Lung (tissue), 12 donors: Measurements from ENCODE around the gene CCDC92. TPM values are rescaled to one million over a fixed set of nuclear protein-coding genes. Genes with fewer than 3 reads are reported as not detected.

Experiments used
- ATAC-seq: fragments of 200-7000 bp; cut with Tn5 transposase; one replicate; pipeline ENCODE4 v1.9.1; 2020; ENCODE audit warnings: moderate number of reproducible peaks; ENCODE audit not compliant: insufficient read depth, low FRiP score
- DNase-seq, 3 donors: peaks; one replicate each; pipeline ENCODE4 v3.0.0-alpha.2; 2013 to 2017
- H3K27ac ChIP-seq, 2 donors: one replicate each; pipeline ENCODE4 v1.5.1; 2013; ENCODE audit warnings: mild to moderate bottlenecking in 2 of 2, moderate library complexity in 2 of 2, control low read depth in 1 of 2, inconsistent platforms in 1 of 2, low read depth in 1 of 2, low read length in 1 of 2
- H3K27me3 ChIP-seq, 3 donors: one replicate each; pipeline ENCODE4 v1.5.1; 2013; ENCODE audit warnings: low read length in 2 of 3; ENCODE audit not compliant: control insufficient read depth in 3 of 3, insufficient read depth in 3 of 3
- H3K36me3 ChIP-seq, 4 donors: one replicate each; pipeline ENCODE4 v1.5.1; 2013; ENCODE audit warnings: low read length in 4 of 4, mild to moderate bottlenecking in 1 of 4, moderate library complexity in 1 of 4; ENCODE audit not compliant: control insufficient read depth in 4 of 4, insufficient read depth in 4 of 4
- H3K4me1 ChIP-seq, 5 donors: one replicate each; pipeline ENCODE4 v1.5.1; 2013; ENCODE audit warnings: low read length in 5 of 5, mild to moderate bottlenecking in 2 of 5, moderate library complexity in 1 of 5; ENCODE audit not compliant: control insufficient read depth in 5 of 5, insufficient read depth in 5 of 5
- H3K4me3 ChIP-seq: one replicate; pipeline ENCODE4 v1.5.1; 2013; ENCODE audit warnings: mild to moderate bottlenecking, control low read depth, moderate library complexity
- H3K9ac ChIP-seq, 2 donors: one replicate each; pipeline ENCODE4 v1.5.1; 2013; ENCODE audit warnings: low read length in 2 of 2, control low read depth in 1 of 2; ENCODE audit not compliant: insufficient read depth in 1 of 2
- H3K9me3 ChIP-seq, 4 donors: one replicate each; pipeline ENCODE4 v1.5.1; 2013; ENCODE audit warnings: low read length in 3 of 4, mild to moderate bottlenecking in 1 of 4, moderate library complexity in 1 of 4; ENCODE audit not compliant: control insufficient read depth in 4 of 4, insufficient read depth in 3 of 4
- CTCF ChIP-seq: IDR thresholded peaks from 2 replicates; pipeline ENCODE4 v1.5.1; 2012; ENCODE audit warnings: mild to moderate bottlenecking; ENCODE audit errors: control extremely low read depth, extremely low read depth
- WGBS, 2 donors: extraction: QIAGEN DNeasy Blood & Tissue Kit; methylation state at CpG; one replicate each; pipeline ENCODE4 v1.1.7; 2013; 5-methylcytosine and 5-hydroxymethylcytosine counted together
- polyA plus RNA-seq, 2 donors: library from polyadenylated mRNA; stranded (reverse); fragments of 200-250 nt; gene quantifications; one replicate each; pipeline ENCODE4 v1.2.1, GENCODE V29; 2013
- total RNA-seq, 2 donors: library from RNA; depleted of rRNA in 1 of 2; stranded (reverse); fragments of >200 nt in 1 of 2; gene quantifications; one replicate each; pipeline ENCODE4 v1.2.1, GENCODE V29; 2014 to 2021
- donor health status: control.
- donor health status: control.
- donor health status: Bipolar disorder and iron deficiency.
- donor health status: healthy.
- donor health status: DM: yes; HTN: yes; CAD: no.

The CCDC92 gene
- total and polyA plus RNA-seq, 4 donors = 17.7 to 55.5 (median 34.8) TPM

- H3K27ac ChIP-seq = no peak overlapping the region
- 79 to 93% methylated on average over 2 of the region's 2 CpGs for WGBS, 2 donors
These were observed 14.4 kb upstream of the CCDC92 start for GRCh38 chr12:123987022-123987421.

GRCh38 chr12:123986374-123986965 is 13.8 kb upstream of the CCDC92 start:
- ATAC-seq = no peak
- WGBS, 2 donors = 67 to 87% methylated on average over 3 of the region's 3 CpGs
- Histone ChIP-seq H3K27me3 (no peaks in the 10 kb centered on the region), H3K36me3 (peaks cover 4 to 32% (median 17%) of the 10 kb centered on the region in 4 donors), H3K27ac (peak overlapping the region in 1 of 2 donors; percentile 32), H3K9me3 (no peaks in the 10 kb centered on the region), H3K4me3 (no peak overlapping the region), H3K4me1 (peaks cover 7 to 43% (median 15%) of the 10 kb centered on the region in 5 donors), H3K9ac (peak overlapping the region in 1 of 2 donors; percentile 1)
- no peak for TF ChIP-seq CTCF
- peak in 1 of 3 donors; percentile 58 for DNase-seq

More at GRCh38 chr12:123987022-123987421, 14.4 kb upstream of the CCDC92 start:
- peaks cover 7 to 45% (median 15%) of the 10 kb centered on the region in 5 donors for H3K4me1 ChIP-seq
- H3K9me3 ChIP-seq = no peaks in the 10 kb centered on the region
- no peak for ATAC-seq
- no peak for TF ChIP-seq CTCF
- H3K9ac ChIP-seq = peak overlapping the region; percentile 1 to 9
- no peak overlapping the region for H3K4me3 ChIP-seq
- DNase-seq = no peak
- no peaks in the 10 kb centered on the region for H3K27me3 ChIP-seq
- H3K36me3 ChIP-seq = peaks cover 4 to 35% (median 17%) of the 10 kb centered on the region in 4 donors

GRCh38 chr12:123984903-123985302 is 12.3 kb upstream of the CCDC92 start:
- ATAC-seq (no peak), DNase-seq (no peak)
- H3K9me3 ChIP-seq = no peaks in the 10 kb centered on the region
- H3K36me3 ChIP-seq = peaks cover 4 to 23% (median 16%) of the 10 kb centered on the region in 4 donors
- 86 to 88% methylated on average over 4 of the region's 4 CpGs for WGBS, 2 donors
- no peak overlapping the region for H3K4me3 ChIP-seq
- no peak overlapping the region for H3K27ac ChIP-seq
- H3K4me1 ChIP-seq = peaks cover 5 to 27% (median 12%) of the 10 kb centered on the region in 5 donors
- TF ChIP-seq CTCF = no peak
- no peak overlapping the region for H3K9ac ChIP-seq
- H3K27me3 ChIP-seq = no peaks in the 10 kb centered on the region
